HepG2 (cell line): Measurements from ENCODE around the gene EDEM3. TPM values are rescaled to one million over a fixed set of nuclear protein-coding genes. Genes with fewer than 3 reads are reported as not detected.

Experiments used
- ATAC-seq: fragments of 200-7000 bp; cut with Tn5 transposase; 3 replicates; pipeline ENCODE4 v1.9.1; 2020; ENCODE audit warnings: mild to moderate bottlenecking, moderate library complexity
- BruUV-seq: library from RNA; stranded (reverse); fragments of 400-500 nt; replicated peaks from 2 replicates; lab custom pipeline; 2021; lab: Mats Ljungman, UMichigan
- CTCF ChIA-PET: fragments of 300-600 bp; formaldehyde crosslinking; extraction: SDS; loops from one replicate; lab custom pipeline; 2021; ENCODE audit warnings: low total read pairs, inconsistent platforms, low intra/inter-chr PET ratio; lab: Yijun Ruan, JAX
- POLR2A ChIA-PET: fragments of 350-600 bp; sonication (Branson Sonifier 250); formaldehyde crosslinking; loops from one replicate; lab custom pipeline; 2020; ENCODE audit warnings: antibody characterized with exemption, inconsistent platforms; lab: Yijun Ruan, JAX
- DNase-seq: peaks from one replicate; pipeline ENCODE4 v3.0.0-alpha.2; 2015; ENCODE audit warnings: low spot score
- FAIRE-seq: peaks from 3 replicates; lab custom pipeline; 2011; peaks lifted over from hg19 to GRCh38; lab: Jason Lieb, UNC
- H2AFZ ChIP-seq: one replicate; pipeline ENCODE4 v1.6.1; 2011; ENCODE audit warnings: low read length, inconsistent platforms
- H3K27ac ChIP-seq: fragments of 300-600 bp; 3 replicates; pipeline ENCODE4 v1.8.0; 2011; ENCODE audit warnings: mixed run types, mild to moderate bottlenecking, mixed read lengths, low read length, inconsistent platforms; ENCODE audit not compliant: insufficient read depth; ENCODE audit errors: extremely low read length
- H3K27me3 ChIP-seq, 2 experiments: fragments of 200-600 bp in 1 of 2; 2 replicates in 1 of 2; 3 replicates in 1 of 2; pipeline versions ENCODE4 v1.6.0 to v1.8.0; 2011; ENCODE audit warnings: low read length in 2 of 2, mild to moderate bottlenecking in 2 of 2, moderate library complexity in 2 of 2, inconsistent platforms in 1 of 2; ENCODE audit not compliant: insufficient read depth in 2 of 2, control insufficient read depth in 1 of 2
- H3K36me3 ChIP-seq, 2 experiments: fragments of 200-600 bp in 1 of 2; replicated peaks in 1 of 2; 2 replicates in 1 of 2; 3 replicates in 1 of 2; pipeline versions ENCODE4 v1.5.1 to v1.8.0; 2011; ENCODE audit warnings: low read length in 2 of 2, inconsistent platforms in 1 of 2; ENCODE audit not compliant: insufficient read depth in 2 of 2, control insufficient read depth in 1 of 2
- H3K4me1 ChIP-seq: 2 replicates; pipeline ENCODE4 v1.5.1; 2012; ENCODE audit warnings: low read length, inconsistent platforms; ENCODE audit not compliant: insufficient read depth
- H3K4me2 ChIP-seq: 2 replicates; pipeline ENCODE4 v1.6.0; 2011; ENCODE audit warnings: low read depth, low read length, inconsistent platforms
- H3K4me3 ChIP-seq, 3 experiments: fragments of 200-600 bp in 1 of 3; sonication (generic), shearing (Covaris generic) in 1 of 3; replicated peaks in 1 of 3; 2 replicates each; pipeline ENCODE4 v1.5.1; 2011 to 2016; ENCODE audit warnings: low read length in 3 of 3, inconsistent platforms in 2 of 3, low read depth in 2 of 3, mild to moderate bottlenecking in 2 of 3, control low read depth in 1 of 3, mixed read lengths in 1 of 3; ENCODE audit not compliant: insufficient read depth in 1 of 3
- H3K79me2 ChIP-seq: one replicate; pipeline ENCODE4 v1.6.1; 2011; ENCODE audit warnings: low read length, inconsistent platforms; ENCODE audit not compliant: insufficient read depth
- H3K9ac ChIP-seq: 2 replicates; pipeline ENCODE4 v1.6.0; 2011; ENCODE audit warnings: mild to moderate bottlenecking, low read depth, low read length, inconsistent platforms; ENCODE audit not compliant: insufficient read depth
- H3K9me3 ChIP-seq: 2 replicates; pipeline ENCODE4 v1.5.1; 2012; ENCODE audit warnings: mild to moderate bottlenecking, low read length
- H4K20me1 ChIP-seq: 2 replicates; pipeline ENCODE4 v1.6.0; 2011; ENCODE audit warnings: inconsistent platforms, mild to moderate bottlenecking, low read length, moderate library complexity; ENCODE audit not compliant: insufficient read depth
- ARNT2 ChIP-seq: sonication (generic); formaldehyde crosslinking; IDR thresholded peaks from 2 replicates; pipeline ENCODE4 v1.8.0; 2022; ENCODE audit warnings: mild to moderate bottlenecking, low read depth, missing genetic modification reagents, moderate library complexity
- KAT7 ChIP-seq: IDR thresholded peaks from 2 replicates; pipeline ENCODE4 v1.6.1; 2018; ENCODE audit warnings: borderline replicate concordance, missing compliant biosample characterization
- KMT2B ChIP-seq: IDR thresholded peaks from 2 replicates; pipeline ENCODE4 v1.6.1; 2016; ENCODE audit warnings: missing genetic modification reagents, missing compliant biosample characterization
- NFYB ChIP-seq: sonication (generic); formaldehyde crosslinking; IDR thresholded peaks from 2 replicates; pipeline ENCODE4 v1.4.0; 2020; ENCODE audit warnings: missing genetic modification reagents
- YY1 ChIP-seq: IDR thresholded peaks from 2 replicates; pipeline ENCODE4 v1.6.1; 2011; ENCODE audit warnings: low read length, low read depth, moderate library complexity, mild to moderate bottlenecking; ENCODE audit not compliant: insufficient read depth, insufficient replicate concordance
- ZFP82 ChIP-seq: sonication (generic); formaldehyde crosslinking; IDR thresholded peaks from 2 replicates; pipeline ENCODE4 v1.5.1; 2020; ENCODE audit warnings: mild to moderate bottlenecking, missing genetic modification reagents, borderline replicate concordance
- ZNF205 ChIP-seq: IDR thresholded peaks from 2 replicates; pipeline ENCODE4 v1.6.1; 2018; ENCODE audit warnings: missing biosample characterization, missing genetic modification reagents
- WGBS: methylation state at CpG from one replicate; pipeline ENCODE4 v1.1.6; 2017; ENCODE audit warnings: low lambda C conversion rate; 5-methylcytosine and 5-hydroxymethylcytosine counted together
- in situ Hi-C: cut with HindIII; loops from 2 replicates; pipeline ENCODE4 v1.10.0; 2017; ENCODE audit warnings: low pct_unique_long_range_greater_than_20kb; ENCODE audit not compliant: extremely low pct_ligation_motif_present
- intact Hi-C: fragments of 100-400 bp; cut with micrococcal nuclease; formaldehyde crosslinking; loops from one replicate; pipeline ENCODE4 v1.10.0; 2022; ENCODE audit not compliant: unreplicated experiment
- polyA plus RNA-seq, 8 experiments: library from polyadenylated mRNA; depleted of rRNA in 3 of 8; stranded (reverse) in 7 of 8; unstranded in 1 of 8; fragments of >200 nt; fragmentation: Illumina TruSeq in 4 of 8; extraction: Trizol in 4 of 8; gene quantifications; 2 replicates each; pipeline versions ENCODE4 v1.2.1 to v1.2.3, GENCODE V29; 2011 to 2016; ENCODE audit warnings: low read depth in 4 of 8, missing spikeins in 1 of 8, mixed read lengths in 1 of 8; ENCODE audit not compliant: insufficient read depth in 1 of 8
- total RNA-seq, 5 experiments: library from RNA; depleted of rRNA; stranded (reverse); fragments of >200 nt; fragmentation: Illumina TruSeq; extraction: Trizol; gene quantifications; 2 replicates each; pipeline ENCODE4 v1.2.3, GENCODE V29; 2016; ENCODE audit warnings: low read depth in 1 of 5
- TF ChIP-seq, protein P1 (sequence below): sonication (generic); formaldehyde crosslinking; IDR thresholded peaks from 2 replicates; pipeline ENCODE4 v1.4.0; 2020; ENCODE audit warnings: missing genetic modification reagents, borderline replicate concordance
- TF ChIP-seq, protein P2 (sequence below): IDR thresholded peaks from 2 replicates; pipeline ENCODE4 v1.6.1; 2012; ENCODE audit warnings: inconsistent platforms
- TF ChIP-seq, protein P3 (sequence below): sonication (generic); formaldehyde crosslinking; IDR thresholded peaks from 2 replicates; pipeline ENCODE4 v1.4.0; 2020; ENCODE audit warnings: missing genetic modification reagents, low read depth, mild to moderate bottlenecking, borderline replicate concordance
- TF ChIP-seq, protein P4 (sequence below), 2 experiments: sonication (generic) in 1 of 2; formaldehyde crosslinking in 1 of 2; IDR thresholded peaks; 2 replicates each; pipeline versions ENCODE4 v1.4.0 to v1.6.1; 2016 to 2020; ENCODE audit warnings: borderline replicate concordance in 1 of 2, low read depth in 1 of 2, mild to moderate bottlenecking in 1 of 2, missing genetic modification reagents in 1 of 2
- TF ChIP-seq, protein P5 (sequence below): IDR thresholded peaks from 2 replicates; pipeline ENCODE4 v1.6.1; 2016; ENCODE audit warnings: missing compliant biosample characterization, missing genetic modification reagents, borderline replicate concordance

Gene EDEM3
- total and polyA plus RNA-seq, 2 of the 13 experiments (the other 11 are each of a cell fraction or from before 2014, with no cell fraction given) = 13.1 to 18.2 TPM

DNA sequence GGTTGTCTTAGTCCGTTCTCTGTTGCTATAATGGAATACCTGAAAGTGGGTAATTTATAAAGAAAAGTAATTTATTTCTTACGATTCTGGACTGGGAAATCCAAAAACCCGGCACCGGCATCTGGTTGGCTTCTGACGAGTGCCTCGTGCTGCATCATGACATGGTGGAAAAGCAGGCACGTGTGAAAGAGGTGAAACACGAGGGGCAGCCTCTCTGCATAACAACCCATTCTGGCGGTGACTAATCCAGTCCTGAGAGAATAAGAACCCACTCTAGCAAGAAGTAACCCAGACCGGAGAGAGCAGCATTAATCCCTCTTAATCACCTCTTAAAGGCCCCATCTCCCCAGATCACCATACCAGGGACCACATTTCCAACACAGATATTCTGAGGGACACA lies 2.7 kb upstream of the EDEM3 start (continued):
- TF ChIP-seq ARNT2 (CRISPR knock-in tag) (no peak), KAT7 (CRISPR knock-in tag) (no peak), ZFP82 (CRISPR knock-in tag) (no peak), NFYB (CRISPR knock-in tag) (no peak)
- TF ChIP-seq, protein P1, sequence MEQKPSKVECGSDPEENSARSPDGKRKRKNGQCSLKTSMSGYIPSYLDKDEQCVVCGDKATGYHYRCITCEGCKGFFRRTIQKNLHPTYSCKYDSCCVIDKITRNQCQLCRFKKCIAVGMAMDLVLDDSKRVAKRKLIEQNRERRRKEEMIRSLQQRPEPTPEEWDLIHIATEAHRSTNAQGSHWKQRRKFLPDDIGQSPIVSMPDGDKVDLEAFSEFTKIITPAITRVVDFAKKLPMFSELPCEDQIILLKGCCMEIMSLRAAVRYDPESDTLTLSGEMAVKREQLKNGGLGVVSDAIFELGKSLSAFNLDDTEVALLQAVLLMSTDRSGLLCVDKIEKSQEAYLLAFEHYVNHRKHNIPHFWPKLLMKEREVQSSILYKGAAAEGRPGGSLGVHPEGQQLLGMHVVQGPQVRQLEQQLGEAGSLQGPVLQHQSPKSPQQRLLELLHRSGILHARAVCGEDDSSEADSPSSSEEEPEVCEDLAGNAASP (CRISPR knock-in tag) = no peak

DNA sequence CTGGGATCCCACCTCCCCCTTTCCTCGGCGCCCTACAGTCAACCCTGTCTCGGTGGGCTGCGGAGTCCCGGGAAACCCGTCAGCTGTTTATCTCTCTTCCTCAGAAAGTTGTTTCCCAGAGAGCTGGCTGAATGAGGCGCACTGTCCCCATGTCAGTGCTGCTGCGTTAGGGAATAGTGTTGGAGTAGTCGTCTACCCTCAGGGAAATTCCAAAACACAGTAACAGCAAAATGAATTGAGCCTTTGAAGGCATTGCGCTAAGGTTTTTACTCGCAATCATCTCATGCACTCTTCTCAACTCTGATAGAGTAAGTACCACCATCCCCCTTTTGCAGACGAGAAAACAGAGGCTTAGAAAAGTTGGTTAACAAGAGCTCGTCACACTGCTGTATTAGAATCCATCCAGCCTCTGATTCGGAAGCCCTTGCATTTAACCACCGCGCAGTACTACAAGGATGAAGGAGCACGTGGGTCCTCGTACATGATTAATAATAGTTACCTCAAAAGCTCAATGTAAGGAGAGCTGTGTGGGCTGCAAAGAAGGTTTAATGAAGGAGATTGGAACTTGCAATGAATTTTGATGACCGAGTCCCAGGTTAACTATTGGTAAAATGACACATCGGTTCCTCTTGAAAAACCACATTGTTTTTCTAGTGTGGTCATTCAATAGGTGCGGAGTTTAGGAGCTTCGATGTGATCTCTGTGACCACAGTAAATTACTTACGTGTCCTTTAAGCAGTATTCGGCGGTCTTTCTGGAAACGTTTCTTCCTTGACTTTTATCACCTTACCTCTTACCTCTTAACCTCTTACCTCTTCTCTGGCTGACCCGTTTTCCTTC lies 788 bp upstream of the EDEM3 start:
- Histone ChIP-seq H3K4me2 (peak overlapping the region; percentile 73), H4K20me1 (no peaks in the 10 kb centered on the region), H3K36me3 (no peaks in the 10 kb centered on the region), H3K4me3 (peak overlapping the region; percentile 62 to 85 (median 72)), H3K27ac (peak overlapping the region; percentile 48), H3K4me1 (peaks cover 48% of the 10 kb centered on the region), H3K9me3 (no peaks in the 10 kb centered on the region), H3K9ac (peak overlapping the region; percentile 64), H3K27me3 (no peaks in the 10 kb centered on the region), H2AFZ (peak overlapping the region; percentile 89), H3K79me2 (peaks cover 11% of the 10 kb centered on the region)
- TSS peak; percentile 60 for BruUV-seq
- intact Hi-C loops = loop anchor here (2.0 kb wide), 1 partner anchor 401 kb away; the partner anchor contains the start of genes SWT1 and TRMT1L
- WGBS = 2% methylated on average over 25 of the region's 27 CpGs
- ChIA-PET CTCF (no interaction called here), POLR2A (interaction anchor here (1.0 to 1.7 kb wide), 3 partner anchors 64 to 704 kb away, joined by 3 to 5 read pairs (median 3); partner anchors contain the start of gene TSEN15)
- FAIRE-seq (no peak), DNase-seq (no peak), ATAC-seq (peak; percentile 7)
- in situ Hi-C loops = no loop called here
- TF ChIP-seq, protein P2, sequence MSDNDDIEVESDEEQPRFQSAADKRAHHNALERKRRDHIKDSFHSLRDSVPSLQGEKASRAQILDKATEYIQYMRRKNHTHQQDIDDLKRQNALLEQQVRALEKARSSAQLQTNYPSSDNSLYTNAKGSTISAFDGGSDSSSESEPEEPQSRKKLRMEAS = peak; percentile 67; the same call in 1 of the 2 replicates
- TF ChIP-seq YY1 (no peak), KMT2B (CRISPR knock-in tag) (peak; percentile 16; the same call in 1 of the 2 replicates), ZNF205 (CRISPR knock-in tag) (0 out of 2 replicates have a peak, but pooled peaks have one; percentile 22)
- TF ChIP-seq, protein P3, sequence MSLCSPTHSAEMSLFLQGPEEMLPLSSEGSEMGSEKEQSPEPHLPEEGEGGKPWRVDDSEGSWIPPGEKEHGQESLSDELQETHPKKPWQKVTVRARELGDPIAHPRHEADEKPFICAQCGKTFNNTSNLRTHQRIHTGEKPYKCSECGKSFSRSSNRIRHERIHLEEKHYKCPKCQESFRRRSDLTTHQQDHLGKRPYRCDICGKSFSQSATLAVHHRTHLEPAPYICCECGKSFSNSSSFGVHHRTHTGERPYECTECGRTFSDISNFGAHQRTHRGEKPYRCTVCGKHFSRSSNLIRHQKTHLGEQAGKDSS (CRISPR knock-in tag) = peak; percentile 59; the same call in 1 of the 2 replicates
- TF ChIP-seq, protein P4, sequence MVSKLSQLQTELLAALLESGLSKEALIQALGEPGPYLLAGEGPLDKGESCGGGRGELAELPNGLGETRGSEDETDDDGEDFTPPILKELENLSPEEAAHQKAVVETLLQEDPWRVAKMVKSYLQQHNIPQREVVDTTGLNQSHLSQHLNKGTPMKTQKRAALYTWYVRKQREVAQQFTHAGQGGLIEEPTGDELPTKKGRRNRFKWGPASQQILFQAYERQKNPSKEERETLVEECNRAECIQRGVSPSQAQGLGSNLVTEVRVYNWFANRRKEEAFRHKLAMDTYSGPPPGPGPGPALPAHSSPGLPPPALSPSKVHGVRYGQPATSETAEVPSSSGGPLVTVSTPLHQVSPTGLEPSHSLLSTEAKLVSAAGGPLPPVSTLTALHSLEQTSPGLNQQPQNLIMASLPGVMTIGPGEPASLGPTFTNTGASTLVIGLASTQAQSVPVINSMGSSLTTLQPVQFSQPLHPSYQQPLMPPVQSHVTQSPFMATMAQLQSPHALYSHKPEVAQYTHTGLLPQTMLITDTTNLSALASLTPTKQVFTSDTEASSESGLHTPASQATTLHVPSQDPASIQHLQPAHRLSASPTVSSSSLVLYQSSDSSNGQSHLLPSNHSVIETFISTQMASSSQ (IDR thresholded peaks at IDR 0.05; ENCODE audit: low read depth) = no peak
- TF ChIP-seq, protein P4 (CRISPR knock-in tag; IDR thresholded peaks at IDR 0.05; ENCODE audit: borderline replicate concordance) = 0 out of 2 replicates have a peak, but pooled peaks have one; percentile 13
- TF ChIP-seq, protein P5, sequence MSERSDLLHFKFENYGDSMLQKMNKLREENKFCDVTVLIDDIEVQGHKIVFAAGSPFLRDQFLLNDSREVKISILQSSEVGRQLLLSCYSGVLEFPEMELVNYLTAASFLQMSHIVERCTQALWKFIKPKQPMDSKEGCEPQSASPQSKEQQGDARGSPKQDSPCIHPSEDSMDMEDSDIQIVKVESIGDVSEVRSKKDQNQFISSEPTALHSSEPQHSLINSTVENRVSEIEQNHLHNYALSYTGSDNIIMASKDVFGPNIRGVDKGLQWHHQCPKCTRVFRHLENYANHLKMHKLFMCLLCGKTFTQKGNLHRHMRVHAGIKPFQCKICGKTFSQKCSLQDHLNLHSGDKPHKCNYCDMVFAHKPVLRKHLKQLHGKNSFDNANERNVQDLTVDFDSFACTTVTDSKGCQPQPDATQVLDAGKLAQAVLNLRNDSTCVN (CRISPR knock-in tag) = 0 out of 2 replicates have a peak, but pooled peaks have one; percentile 47
